ENCODE data around the gene ARAP1.

- TF ChIP-seq GATA3 (IDR thresholded peaks at IDR 0.05; ENCODE audit: low read depth, low read length) (no peak), GATA2 (IDR thresholded peaks at IDR 0.05; ENCODE audit: low read depth, low read length) (no peak)
Measured at GRCh38 chr11:72711141-72711540, 41.1 kb downstream of the ARAP1 start.

All from SH-SY5Y (cell line).